HFFc6 (cell line): ENCODE results near the gene SNRNP40. TPM values are rescaled to one million over a fixed set of nuclear protein-coding genes. Genes with fewer than 3 reads are reported as not detected.

Source experiments
- DNase-seq: peaks from one replicate; pipeline ENCODE4 v3.0.0-alpha.2; 2018
- H3K27ac Mint-ChIP-seq: 2 replicates; pipeline ENCODE4 v1.8.0; 2020; ENCODE audit warnings: mild to moderate bottlenecking, mixed read lengths
- H3K27me3 Mint-ChIP-seq: 2 replicates; pipeline ENCODE4 v1.8.0; 2021; ENCODE audit warnings: mild to moderate bottlenecking, moderate library complexity, mixed read lengths; ENCODE audit not compliant: insufficient read depth
- H3K36me3 Mint-ChIP-seq: 2 replicates; pipeline ENCODE4 v1.8.0; 2021; ENCODE audit warnings: low read depth, mixed read lengths
- H3K4me1 Mint-ChIP-seq: 2 replicates; pipeline ENCODE4 v1.8.0; 2020; ENCODE audit warnings: low read depth, mixed read lengths
- H3K4me3 Mint-ChIP-seq: 2 replicates; pipeline ENCODE4 v1.8.0; 2020; ENCODE audit warnings: mild to moderate bottlenecking, moderate library complexity, mixed read lengths
- H3K9me3 Mint-ChIP-seq: 2 replicates; pipeline ENCODE4 v1.8.0; 2020; ENCODE audit warnings: mild to moderate bottlenecking, mixed read lengths
- total RNA-seq, 6 experiments: library from RNA; stranded (reverse); fragmentation: NEBNext Ultra II Directional; extraction: Animal tissue kit (Norgen Biotek cat#: 25700); gene quantifications; 2 replicates in 1 of 6; 3 replicates in 5 of 6; pipeline ENCODE4 v1.2.3, GENCODE V29; 2021
- TF ChIP-seq, protein P1 (sequence below): fragments of 200-600 bp; sonication (generic); IDR thresholded peaks from 2 replicates; pipeline ENCODE4 v1.5.0; 2021; ENCODE audit warnings: antibody characterized with exemption, mild to moderate bottlenecking

Gene SNRNP40
- total RNA-seq, 6 experiments from 2014 or later = 37.8 to 50.7 (median 46.1) TPM

DNA sequence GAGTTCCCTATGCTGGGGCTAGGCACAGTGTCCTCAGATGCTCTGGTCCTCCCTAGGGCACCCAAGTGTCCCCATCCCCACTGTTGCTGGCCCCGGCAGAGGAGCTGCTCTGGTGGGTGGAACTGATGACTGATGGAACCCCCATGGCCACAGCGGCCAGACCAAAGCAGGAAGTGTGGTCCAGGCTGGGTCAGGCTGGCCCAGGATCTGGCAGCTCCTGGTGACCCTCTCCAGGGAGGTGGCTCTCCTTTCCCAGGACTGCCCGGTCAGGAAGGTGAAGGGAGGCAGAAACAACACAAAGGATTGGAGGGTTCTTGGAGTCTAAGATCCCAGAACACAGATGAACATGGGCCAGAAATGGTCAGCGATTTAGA is 58.0 kb downstream of the SNRNP40 start:
- peak overlapping the region; percentile 71 for H3K4me3 Mint-ChIP-seq
- peaks cover 20% of the 10 kb centered on the region for H3K4me1 Mint-ChIP-seq
- no peaks in the 10 kb centered on the region for H3K36me3 Mint-ChIP-seq
- TF ChIP-seq, protein P1, sequence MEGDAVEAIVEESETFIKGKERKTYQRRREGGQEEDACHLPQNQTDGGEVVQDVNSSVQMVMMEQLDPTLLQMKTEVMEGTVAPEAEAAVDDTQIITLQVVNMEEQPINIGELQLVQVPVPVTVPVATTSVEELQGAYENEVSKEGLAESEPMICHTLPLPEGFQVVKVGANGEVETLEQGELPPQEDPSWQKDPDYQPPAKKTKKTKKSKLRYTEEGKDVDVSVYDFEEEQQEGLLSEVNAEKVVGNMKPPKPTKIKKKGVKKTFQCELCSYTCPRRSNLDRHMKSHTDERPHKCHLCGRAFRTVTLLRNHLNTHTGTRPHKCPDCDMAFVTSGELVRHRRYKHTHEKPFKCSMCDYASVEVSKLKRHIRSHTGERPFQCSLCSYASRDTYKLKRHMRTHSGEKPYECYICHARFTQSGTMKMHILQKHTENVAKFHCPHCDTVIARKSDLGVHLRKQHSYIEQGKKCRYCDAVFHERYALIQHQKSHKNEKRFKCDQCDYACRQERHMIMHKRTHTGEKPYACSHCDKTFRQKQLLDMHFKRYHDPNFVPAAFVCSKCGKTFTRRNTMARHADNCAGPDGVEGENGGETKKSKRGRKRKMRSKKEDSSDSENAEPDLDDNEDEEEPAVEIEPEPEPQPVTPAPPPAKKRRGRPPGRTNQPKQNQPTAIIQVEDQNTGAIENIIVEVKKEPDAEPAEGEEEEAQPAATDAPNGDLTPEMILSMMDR = no peak
- H3K9me3 Mint-ChIP-seq = no peaks in the 10 kb centered on the region
- H3K27ac Mint-ChIP-seq = no peak overlapping the region
- no peak for DNase-seq
- peaks cover 37% of the 10 kb centered on the region for H3K27me3 Mint-ChIP-seq

DNA sequence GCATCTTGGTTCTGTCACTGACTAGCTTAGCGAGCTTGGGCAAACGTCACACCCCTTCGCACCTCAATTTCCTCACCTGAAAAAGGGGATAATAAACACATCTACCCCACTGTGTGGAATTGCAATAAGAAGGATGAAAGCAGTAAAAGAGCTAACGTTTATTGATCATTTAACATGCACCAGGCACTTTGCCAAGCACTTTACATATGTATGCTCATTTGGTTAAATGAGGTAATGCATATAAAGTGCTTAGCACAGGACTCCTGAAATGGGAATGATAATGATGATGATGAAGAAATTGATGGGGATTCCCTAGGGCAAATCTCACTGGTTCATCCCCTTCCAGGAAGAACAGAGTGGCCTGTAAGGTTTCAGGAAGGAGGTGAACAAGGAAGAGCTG is 61.7 kb downstream of the SNRNP40 start:
- Mint-ChIP-seq H3K9me3 (no peaks in the 10 kb centered on the region), H3K27me3 (peaks cover 37% of the 10 kb centered on the region), H3K36me3 (no peaks in the 10 kb centered on the region), H3K27ac (no peak overlapping the region), H3K4me1 (peaks cover 8% of the 10 kb centered on the region), H3K4me3 (no peak overlapping the region)
- no peak for DNase-seq
- TF ChIP-seq, protein P1 = no peak

DNA sequence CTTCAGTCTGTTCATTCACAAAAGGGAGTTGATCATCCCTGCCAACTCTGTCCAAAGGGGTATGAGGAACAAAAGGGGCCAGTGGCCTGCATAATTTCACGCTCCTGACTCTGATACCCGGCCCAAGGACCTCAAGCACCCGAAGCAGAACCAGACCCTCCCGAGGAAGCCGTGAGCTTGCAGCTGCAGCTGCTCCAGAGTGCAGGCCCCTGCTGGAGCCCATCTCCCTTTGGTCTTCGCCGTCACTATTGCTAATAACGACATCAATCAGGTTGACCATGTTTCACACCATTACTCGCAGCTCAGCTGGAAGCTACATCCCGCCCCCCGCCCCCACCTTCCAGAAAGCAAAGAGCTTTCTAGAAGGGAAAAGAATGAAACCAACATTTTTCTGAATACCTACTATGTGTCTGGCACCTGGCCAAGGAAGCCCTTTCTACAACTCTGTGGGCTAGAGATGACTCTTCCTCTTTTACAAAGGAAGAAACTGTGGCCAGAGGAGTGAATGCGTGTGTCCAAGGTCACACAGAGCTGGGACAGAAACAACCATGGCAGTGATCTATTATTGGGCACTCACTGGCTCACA is 62.4 kb downstream of the SNRNP40 start:
- H3K9me3 Mint-ChIP-seq = no peaks in the 10 kb centered on the region
- DNase-seq = no peak
- no peak overlapping the region for H3K4me3 Mint-ChIP-seq
- H3K4me1 Mint-ChIP-seq = peaks cover 7% of the 10 kb centered on the region
- no peaks in the 10 kb centered on the region for H3K36me3 Mint-ChIP-seq
- TF ChIP-seq, protein P1 = no peak
- H3K27me3 Mint-ChIP-seq = peaks cover 44% of the 10 kb centered on the region
- H3K27ac Mint-ChIP-seq = no peak overlapping the region

DNA sequence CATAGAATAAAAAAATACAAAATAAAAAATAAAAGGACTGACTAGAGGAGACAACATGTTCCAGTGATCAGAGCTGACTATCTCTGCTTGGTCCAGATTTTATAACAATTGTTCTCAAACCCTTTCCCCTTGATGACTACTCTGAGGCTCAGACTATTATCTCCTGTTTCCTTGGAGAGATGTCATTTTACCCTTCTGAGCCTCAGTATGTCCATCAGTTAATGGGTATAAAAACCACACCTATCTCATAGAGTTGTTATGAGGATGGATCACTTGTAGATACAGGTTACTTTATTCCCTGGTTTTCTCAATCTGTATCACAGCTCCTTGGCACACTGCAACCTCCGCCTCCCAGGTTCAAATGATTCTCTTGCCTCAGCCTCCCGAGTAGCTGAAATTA is 63.9 kb downstream of the SNRNP40 start:
- DNase-seq = no peak
- peaks cover 42% of the 10 kb centered on the region for H3K27me3 Mint-ChIP-seq
- H3K27ac Mint-ChIP-seq = no peak overlapping the region
- H3K4me1 Mint-ChIP-seq = no peaks in the 10 kb centered on the region
- no peaks in the 10 kb centered on the region for H3K9me3 Mint-ChIP-seq
- H3K36me3 Mint-ChIP-seq = no peaks in the 10 kb centered on the region
- H3K4me3 Mint-ChIP-seq = no peak overlapping the region
- TF ChIP-seq, protein P1 = no peak

DNA sequence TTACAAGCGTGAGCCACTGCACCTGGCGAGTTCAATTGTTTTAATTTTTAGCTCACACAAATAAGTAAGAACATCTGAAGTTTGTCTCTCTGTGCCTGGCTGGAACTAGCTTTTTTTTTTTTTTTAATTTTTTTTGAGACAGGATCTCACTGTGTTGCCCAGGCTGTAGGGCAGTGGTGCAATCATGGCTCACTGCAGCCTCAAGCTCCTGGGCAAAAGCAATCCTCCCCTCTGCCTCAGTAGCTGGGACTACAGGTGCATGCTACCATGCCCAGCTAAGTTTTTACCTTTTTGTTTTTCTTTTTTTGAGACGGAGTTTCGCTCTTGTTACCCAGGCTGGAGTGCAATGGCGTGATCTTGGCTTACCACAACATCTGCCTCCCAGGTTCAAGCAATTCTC is 64.8 kb downstream of the SNRNP40 start:
- no peak overlapping the region for H3K27ac Mint-ChIP-seq
- no peak overlapping the region for H3K4me3 Mint-ChIP-seq
- peaks cover 40% of the 10 kb centered on the region for H3K27me3 Mint-ChIP-seq
- H3K4me1 Mint-ChIP-seq = no peaks in the 10 kb centered on the region
- no peaks in the 10 kb centered on the region for H3K9me3 Mint-ChIP-seq
- TF ChIP-seq, protein P1 = no peak
- H3K36me3 Mint-ChIP-seq = no peaks in the 10 kb centered on the region
- DNase-seq = no peak

DNA sequence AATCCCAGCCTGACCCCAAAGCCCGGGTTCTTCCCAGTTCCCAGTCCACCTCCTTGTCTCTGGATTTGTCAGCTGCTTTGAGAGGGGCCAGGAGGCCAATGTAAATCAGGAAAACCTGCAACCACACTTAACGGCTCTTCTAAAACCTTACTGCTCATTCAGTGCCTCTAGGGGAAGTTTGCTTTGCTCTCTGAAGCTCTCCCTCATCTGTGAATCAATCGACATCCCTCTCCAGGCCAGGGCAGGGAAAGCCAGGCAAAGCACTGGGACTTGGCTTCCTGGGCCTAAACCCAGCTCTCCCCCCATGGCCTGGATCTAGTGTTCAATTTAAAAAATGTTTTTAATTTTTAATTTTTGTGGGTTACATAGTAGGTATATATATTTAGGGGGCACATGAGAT is 66.2 kb downstream of the SNRNP40 start:
- Mint-ChIP-seq H3K36me3 (no peaks in the 10 kb centered on the region), H3K9me3 (no peaks in the 10 kb centered on the region), H3K4me1 (no peaks in the 10 kb centered on the region), H3K27ac (no peak overlapping the region), H3K4me3 (no peak overlapping the region), H3K27me3 (peaks cover 35% of the 10 kb centered on the region)
- no peak for DNase-seq
- TF ChIP-seq, protein P1 = no peak
